ENCODE results near the gene RPL18.

- TF ChIP-seq CTCF (conservative IDR thresholded peaks at IDR 0.05; ENCODE audit: low read length) (no peak), EZH2phosphoT487 (IDR thresholded peaks at IDR 0.05; ENCODE audit: borderline replicate concordance) (no peak)
These were observed 49.2 kb downstream of the RPL18 start for GRCh38 chr19:48569814-48570213.
